K562 (cell line): ENCODE measurements around the gene GAPVD1. TPM values are rescaled to one million over a fixed set of nuclear protein-coding genes. Genes with fewer than 3 reads are reported as not detected.
A peak's percentile ranks its signal among the peaks of the same experiment; 100 is the strongest.

Source experiments
- ATAC-seq: fragments of 200-7000 bp; cut with Tn5 transposase; 3 replicates; pipeline ENCODE4 v1.9.1; 2020; ENCODE audit warnings: moderate library complexity
- BruUV-seq: library from RNA; stranded (reverse); fragments of 400-500 nt; replicated peaks from 2 replicates; lab custom pipeline; 2021; lab: Mats Ljungman, UMichigan
- CTCF ChIA-PET: fragments of 300-600 bp; formaldehyde crosslinking; extraction: SDS; loops from one replicate; lab custom pipeline; 2021; ENCODE audit warnings: low intra/inter-chr PET ratio; lab: Yijun Ruan, JAX
- POLR2A ChIA-PET: fragments of 300-600, 350-650 bp; sonication (Branson Sonifier 250); formaldehyde crosslinking; extraction: SDS; loops from one replicate; lab custom pipeline; 2021; ENCODE audit warnings: antibody characterized with exemption, inconsistent platforms; lab: Yijun Ruan, JAX
- DNase-seq, 4 experiments: peaks; one replicate each; pipeline versions ENCODE4 v3.0.0 to v3.0.0-alpha.2; 2011 to 2018; ENCODE audit warnings: low spot score in 3 of 4, mixed read lengths in 3 of 4; ENCODE audit errors: extremely low read depth in 1 of 4
- FAIRE-seq: peaks from 2 replicates; lab custom pipeline; 2011; peaks lifted over from hg19 to GRCh38; lab: Jason Lieb, UNC
- H2AFZ ChIP-seq: 2 replicates; pipeline ENCODE4 v1.6.0; 2011; ENCODE audit warnings: low read depth, low read length, control low read depth, inconsistent platforms
- H3K27ac ChIP-seq: fragments of 200-600 bp; 3 replicates; pipeline ENCODE4 v1.8.0; 2011; ENCODE audit warnings: low read depth, mild to moderate bottlenecking, control low read depth, inconsistent platforms, low read length, moderate library complexity, mixed read lengths; ENCODE audit errors: extremely low read depth
- H3K27me3 ChIP-seq, 2 experiments: fragments of 300-600 bp in 1 of 2; 2 replicates in 1 of 2; 3 replicates in 1 of 2; pipeline versions ENCODE4 v1.6.0 to v1.8.0; 2011; ENCODE audit warnings: inconsistent platforms in 2 of 2, low read length in 2 of 2, mild to moderate bottlenecking in 1 of 2, mixed read lengths in 1 of 2, moderate library complexity in 1 of 2; ENCODE audit not compliant: control insufficient read depth in 2 of 2, insufficient read depth in 2 of 2
- H3K36me3 ChIP-seq: fragments of 300-600 bp; 3 replicates; pipeline ENCODE4 v1.8.0; 2011; ENCODE audit warnings: mild to moderate bottlenecking, low read length, inconsistent platforms; ENCODE audit not compliant: control insufficient read depth, insufficient read depth
- H3K4me1 ChIP-seq, 2 experiments: fragments of 200-600 bp in 1 of 2; replicated peaks in 1 of 2; 2 replicates in 1 of 2; 3 replicates in 1 of 2; pipeline versions ENCODE4 v1.5.1 to v1.8.0; 2011; ENCODE audit warnings: inconsistent platforms in 2 of 2, low read length in 2 of 2, mild to moderate bottlenecking in 1 of 2, mixed read lengths in 1 of 2, moderate library complexity in 1 of 2; ENCODE audit not compliant: control insufficient read depth in 2 of 2, insufficient read depth in 2 of 2
- H3K4me2 ChIP-seq: 2 replicates; pipeline ENCODE4 v1.6.1; 2011; ENCODE audit warnings: low read length, control low read depth, inconsistent platforms, mixed read lengths; ENCODE audit not compliant: insufficient read depth
- H3K4me3 ChIP-seq: fragments of 200-600 bp; sonication (generic), shearing (Covaris generic); 2 replicates; pipeline ENCODE4 v1.5.1; 2016; ENCODE audit warnings: control low read depth, inconsistent platforms
- H3K79me2 ChIP-seq: fragments of 200-600 bp; 3 replicates; pipeline ENCODE4 v1.8.0; 2011; ENCODE audit warnings: low read length, inconsistent platforms; ENCODE audit not compliant: control insufficient read depth, insufficient read depth
- H3K9ac ChIP-seq, 2 experiments: 2 replicates each; pipeline versions ENCODE4 v1.6.0 to v1.6.1; 2011; ENCODE audit warnings: low read depth in 2 of 2, low read length in 2 of 2, control low read depth in 1 of 2, inconsistent platforms in 1 of 2, mild to moderate bottlenecking in 1 of 2, mixed read lengths in 1 of 2; ENCODE audit not compliant: insufficient read depth in 1 of 2
- H3K9me1 ChIP-seq: one replicate; pipeline ENCODE4 v1.6.0; 2011; ENCODE audit warnings: inconsistent platforms, mild to moderate bottlenecking, low read length, moderate library complexity; ENCODE audit not compliant: control insufficient read depth, insufficient read depth
- H3K9me3 ChIP-seq: replicated peaks from 2 replicates; pipeline ENCODE4 v1.5.1; 2011; ENCODE audit warnings: low read depth, low read length, inconsistent platforms; ENCODE audit not compliant: control insufficient read depth, insufficient read depth
- H4K20me1 ChIP-seq: replicated peaks from 2 replicates; pipeline ENCODE4 v1.6.1; 2011; ENCODE audit warnings: low read length, inconsistent platforms, mixed read lengths; ENCODE audit not compliant: control insufficient read depth, insufficient read depth
- CBX3 ChIP-seq, 2 experiments: IDR thresholded peaks; 1 replicate in 1 of 2; 2 replicates in 1 of 2; pipeline ENCODE4 v1.6.1; 2012; ENCODE audit warnings: inconsistent platforms in 2 of 2, low read length in 2 of 2, borderline replicate concordance in 1 of 2, control low read depth in 1 of 2
- CHD1 ChIP-seq: fragments of 200-600 bp; sonication (generic); IDR thresholded peaks from one replicate; pipeline ENCODE4 v1.6.1; 2012; ENCODE audit warnings: mild to moderate bottlenecking, moderate library complexity, low read length, inconsistent platforms
- E2F6 ChIP-seq, 2 experiments: IDR thresholded peaks; 2 replicates each; pipeline ENCODE4 v1.6.1; 2011; ENCODE audit warnings: borderline replicate concordance in 1 of 2, control low read depth in 1 of 2, low read depth in 1 of 2, low read length in 1 of 2, mild to moderate bottlenecking in 1 of 2, mixed read lengths in 1 of 2, moderate library complexity in 1 of 2; ENCODE audit not compliant: insufficient read depth in 1 of 2, insufficient read length in 1 of 2, poor library complexity in 1 of 2, severe bottlenecking in 1 of 2; ENCODE audit errors: extremely low read depth in 1 of 2
- GATAD2A ChIP-seq: fragments of 450-650 bp; IDR thresholded peaks from 2 replicates; pipeline ENCODE4 v1.6.1; 2017
- GATAD2B ChIP-seq: fragments of 450-650 bp; IDR thresholded peaks from 2 replicates; pipeline ENCODE4 v1.6.1; 2017; ENCODE audit warnings: mild to moderate bottlenecking, borderline replicate concordance
- MAX ChIP-seq: sonication (generic); formaldehyde crosslinking; IDR thresholded peaks from 2 replicates; pipeline ENCODE4 v1.9.0; 2022; ENCODE audit warnings: mild to moderate bottlenecking, missing genetic modification reagents
- NELFE ChIP-seq: IDR thresholded peaks from 2 replicates; pipeline ENCODE4 v1.6.1; 2011; ENCODE audit warnings: mild to moderate bottlenecking; ENCODE audit not compliant: insufficient read depth, insufficient read length
- POLR2AphosphoS2 ChIP-seq: IDR thresholded peaks from 2 replicates; pipeline ENCODE4 v1.6.1; 2012; ENCODE audit warnings: low read length, improper control_type of control experiment
- PTBP1 ChIP-seq: fragments of 200-400 bp; formaldehyde crosslinking; IDR thresholded peaks from 2 replicates; pipeline ENCODE4 v1.6.1; 2017; ENCODE audit warnings: low read depth, low read length
- RBBP5 ChIP-seq: fragments of 200-600 bp; sonication (generic); IDR thresholded peaks from 2 replicates; pipeline ENCODE4 v1.6.1; 2012; ENCODE audit warnings: borderline replicate concordance, mild to moderate bottlenecking, low read length, control low read depth, inconsistent platforms; ENCODE audit not compliant: insufficient read depth, poor library complexity, severe bottlenecking
- RERE ChIP-seq: sonication (generic); formaldehyde crosslinking; IDR thresholded peaks from 2 replicates; pipeline ENCODE4 v1.8.0; 2023; ENCODE audit warnings: missing genetic modification reagents, mild to moderate bottlenecking, borderline replicate concordance
- SIN3A ChIP-seq, 2 experiments: fragments of 150-350 bp in 1 of 2; IDR thresholded peaks; 2 replicates each; pipeline ENCODE4 v1.6.1; 2011 to 2016; ENCODE audit warnings: borderline replicate concordance in 2 of 2, low read depth in 2 of 2, low read length in 2 of 2, mild to moderate bottlenecking in 2 of 2, moderate library complexity in 2 of 2; ENCODE audit not compliant: control insufficient read depth in 1 of 2
- ZNF780A ChIP-seq: fragments of 250-450 bp; sonication (Bioruptor Pico); IDR thresholded peaks from 2 replicates; pipeline ENCODE4 v1.5.0; 2021; ENCODE audit warnings: mild to moderate bottlenecking
- WGBS: fragments of 100-300 bp; shearing (Covaris generic); methylation state at CpG from one replicate; pipeline ENCODE4 v1.1.6; 2016; ENCODE audit warnings: low coverage, mixed read lengths; ENCODE audit not compliant: insufficient coverage; ENCODE audit errors: missing lambda C conversion rate; 5-methylcytosine and 5-hydroxymethylcytosine counted together
- in situ Hi-C: fragments of 300-500 bp; cut with MboI; formaldehyde crosslinking; loops from 4 replicates; pipeline ENCODE4 v1.15.0; 2018; ENCODE audit warnings: inconsistent platforms, mixed read lengths
- intact Hi-C: fragments of 100-400 bp; cut with micrococcal nuclease; formaldehyde crosslinking; loops from 2 replicates; pipeline ENCODE4 v1.14.2; 2022
- polyA plus RNA-seq, 8 experiments: library from polyadenylated mRNA; depleted of rRNA in 4 of 8; stranded (reverse) in 5 of 8; unstranded in 3 of 8; fragments of >200 nt; fragmentation: Nextera tagmentation in 2 of 8; fragmentation: Illumina TruSeq in 1 of 8; extraction: Ambion mirVana in 2 of 8; extraction: Trizol in 1 of 8; gene quantifications; 2 replicates each; pipeline versions ENCODE4 v1.2.1 to v1.2.3, GENCODE V29; 2011 to 2014; ENCODE audit warnings: inconsistent platforms in 1 of 8, missing spikeins in 1 of 8
- total RNA-seq, 7 experiments: library from RNA; depleted of rRNA in 6 of 7; stranded (reverse); fragments of >200 nt in 6 of 7; fragmentation: Illumina TruSeq in 2 of 7; extraction: Trizol in 2 of 7; gene quantifications; 2 replicates each; pipeline versions ENCODE4 v1.2.1 to v1.2.3, GENCODE V29; 2011 to 2021; ENCODE audit warnings: low replicate concordance in 1 of 7

The GAPVD1 gene
- total and polyA plus RNA-seq, 9 of the 15 experiments (the other 6 are each of a cell fraction or from before 2014, with no cell fraction given) = 9.5 to 66.1 (median 45.5) TPM

- Histone ChIP-seq H3K4me3 (peak overlapping the region; percentile 92), H3K4me1 (peaks cover 20 to 31% of the 10 kb centered on the region in 2 experiments; a peak in 4 of 5 replicates), H3K27me3 (no peaks in the 10 kb centered on the region; a peak in 1 of 5 replicates), H3K79me2 (peaks cover 66% of the 10 kb centered on the region), H3K9me3 (no peaks in the 10 kb centered on the region), H2AFZ (peak overlapping the region; percentile 40; the same call in 1 of the 2 replicates), H4K20me1 (peaks cover 51% of the 10 kb centered on the region), H3K9ac (peak overlapping the region; percentile 96), H3K27ac (peak overlapping the region; percentile 94), H3K4me2 (peak overlapping the region; percentile 97), H3K36me3 (peaks cover 54% of the 10 kb centered on the region), H3K9me1 (no peaks in the 10 kb centered on the region)
- DNase-seq (peak; percentile 28 to 74 (median 72)), ATAC-seq (peak; percentile 4), FAIRE-seq (no peak)
- ChIA-PET POLR2A (interaction anchor here (0.6 to 2.7 kb wide), 22 partner anchors 8 to 299 kb away, joined by 3 to 40 read pairs (median 6); partner anchors contain the start of gene GAPVD1), CTCF (no interaction called here)
- intact Hi-C loops = loop anchor here (2.0 to 5.0 kb wide), 2 partner anchors 40 to 373 kb away; partner anchors contain the start of gene RABEPK
- WGBS = under 1% methylated on average over 32 of the region's 33 CpGs
- BruUV-seq = TSS peak; percentile 58
- in situ Hi-C loops = no loop called here
- TF ChIP-seq GATAD2B (no peak), PTBP1 (0 out of 2 replicates have a peak, but pooled peaks have one; percentile 14), RERE (CRISPR knock-in tag) (peak; percentile 73; the same call in 1 of the 2 replicates), RBBP5 (peak; percentile 84), CBX3 (IDR thresholded peaks at IDR 0.05; ENCODE audit: borderline replicate concordance in 1 of 2, low read length in 2 of 2) (peak in 1 of 2 experiments; percentile 11; a peak in 1 of 3 replicates), POLR2AphosphoS2 (peak; percentile 88; the same call in 1 of the 2 replicates), GATAD2A (no peak), SIN3A (IDR thresholded peaks at IDR 0.05; ENCODE audit: borderline replicate concordance in 2 of 2, control insufficient read depth in 1 of 2, low read depth in 2 of 2, low read length in 2 of 2) (peak; percentile 67 to 83; a peak in 2 of 4 replicates), MAX (CRISPR knock-in tag) (no peak), ZNF780A (CRISPR knock-in tag) (no peak), E2F6 (IDR thresholded peaks at IDR 0.05; ENCODE audit: borderline replicate concordance in 1 of 2, extremely low read depth in 1 of 2, insufficient read depth in 1 of 2, insufficient read length in 1 of 2, low read depth in 1 of 2, low read length in 1 of 2, poor library complexity in 1 of 2, severe bottlenecking in 1 of 2) (peak; percentile 43 to 79), CHD1 (peak; percentile 99), NELFE (no peak)
These were observed 21.0 kb upstream of the GAPVD1 start for GRCh38 chr9:125240649-125240999.
